Activated CD8-positive, alpha-beta T cell treated with anti-CD3 and anti-CD28 coated beads for 36 hours (primary cell): ENCODE results near the gene NOM1. TPM values are rescaled to one million over a fixed set of nuclear protein-coding genes. Genes with fewer than 3 reads are reported as not detected.

ENCODE experiments used
- ATAC-seq: fragments of 200-7000 bp; cut with Tn5 transposase; one replicate; pipeline ENCODE4 v1.10.0; 2021; ENCODE audit warnings: mild to moderate bottlenecking, moderate library complexity
- CTCF ChIA-PET: fragments of 350-600 bp; sonication (Branson Sonifier 250); formaldehyde crosslinking; loops from one replicate; lab custom pipeline; 2021; ENCODE audit warnings: antibody characterized with exemption; lab: Charles Lee
- POLR2A ChIA-PET: fragments of 350-600 bp; sonication (Branson Sonifier 250); formaldehyde crosslinking; loops from one replicate; lab custom pipeline; 2021; ENCODE audit warnings: antibody characterized with exemption; lab: Charles Lee
- DNase-seq: peaks from one replicate; pipeline ENCODE4 v3.0.0-alpha.2; 2020
- H3K27ac Mint-ChIP-seq: one replicate; pipeline ENCODE4 v1.8.0; 2021; ENCODE audit warnings: mild to moderate bottlenecking, mixed read lengths
- H3K27me3 Mint-ChIP-seq: one replicate; pipeline ENCODE4 v1.8.0; 2021; ENCODE audit warnings: mixed read lengths
- H3K36me3 Mint-ChIP-seq: one replicate; pipeline ENCODE4 v1.8.0; 2021; ENCODE audit warnings: low read depth, mixed read lengths
- H3K4me1 Mint-ChIP-seq: one replicate; pipeline ENCODE4 v1.8.0; 2021; ENCODE audit warnings: low read depth, mixed read lengths
- H3K4me3 Mint-ChIP-seq: one replicate; pipeline ENCODE4 v1.8.0; 2021; ENCODE audit warnings: mild to moderate bottlenecking, moderate library complexity, mixed read lengths
- H3K9me3 Mint-ChIP-seq: one replicate; pipeline ENCODE4 v1.8.0; 2021; ENCODE audit warnings: mixed read lengths
- CTCF ChIP-seq: fragments of 200-600 bp; IDR thresholded peaks from one replicate; pipeline ENCODE4 v1.8.0; 2022; ENCODE audit warnings: antibody characterized with exemption, mild to moderate bottlenecking
- intact Hi-C: fragments of 100-400 bp; cut with micrococcal nuclease; formaldehyde crosslinking; loops from one replicate; pipeline ENCODE4 v1.10.0; 2022
- total RNA-seq, 2 experiments: library from RNA; stranded (reverse); gene quantifications; one replicate each; pipeline ENCODE4 v1.2.3, GENCODE V29; 2021

The NOM1 gene
- total RNA-seq, 2 experiments from 2014 or later = 32.4 to 34.0 TPM

DNA sequence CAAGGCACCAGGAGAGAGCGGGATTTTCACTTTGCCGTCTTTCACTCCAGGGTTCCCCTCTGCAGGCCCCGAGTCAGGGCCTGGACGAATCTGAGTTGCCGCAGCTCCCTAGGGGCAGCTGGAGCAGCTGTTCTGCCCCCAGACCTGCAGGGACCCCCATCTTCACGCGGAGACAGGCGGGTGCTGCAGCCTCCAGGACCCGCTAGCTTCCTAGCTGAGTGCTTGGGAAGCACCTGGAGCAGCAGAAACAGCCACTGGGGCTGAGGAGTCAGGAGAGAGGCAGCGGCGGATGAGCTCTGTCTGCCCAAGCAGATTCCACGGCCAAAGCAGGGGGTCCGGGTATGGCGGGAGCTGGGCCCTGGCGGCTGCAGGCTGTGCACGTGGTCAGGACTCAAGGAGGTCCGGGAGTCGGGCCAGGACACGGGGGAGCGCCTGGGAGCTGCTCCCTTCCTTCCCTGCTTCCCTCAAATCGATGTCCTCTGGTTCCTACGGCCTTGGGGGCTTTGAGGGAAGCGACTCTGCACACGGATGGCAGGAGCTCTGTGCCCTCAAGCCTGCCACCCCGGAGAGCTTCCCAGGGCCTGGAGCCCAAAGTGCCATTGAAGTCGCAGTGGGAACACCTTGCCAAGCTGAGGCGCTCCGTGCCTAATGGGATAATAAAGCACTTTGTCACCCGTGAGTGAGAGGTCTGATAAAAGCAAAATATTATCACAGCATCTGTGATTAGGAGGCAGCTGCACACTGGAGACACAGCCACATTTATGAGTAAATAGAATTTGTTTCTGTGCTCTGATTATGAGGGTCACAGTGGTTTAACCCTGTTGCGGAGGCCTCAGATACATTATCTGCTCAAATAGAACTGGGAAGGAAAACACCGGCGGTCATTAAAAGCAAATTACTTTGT lies 43.8 kb downstream of the NOM1 start:
- no peak for TF ChIP-seq CTCF
- Mint-ChIP-seq H3K4me3 (no peak overlapping the region), H3K4me1 (no peaks in the 10 kb centered on the region), H3K36me3 (no peaks in the 10 kb centered on the region), H3K27me3 (peaks cover 38% of the 10 kb centered on the region), H3K27ac (no peak overlapping the region), H3K9me3 (no peaks in the 10 kb centered on the region)
- ATAC-seq (no peak), DNase-seq (no peak)
- intact Hi-C loops = no loop called here
- ChIA-PET CTCF (no interaction called here), POLR2A (no interaction called here)

- ATAC-seq (no peak), DNase-seq (no peak)
- Mint-ChIP-seq H3K4me1 (no peaks in the 10 kb centered on the region), H3K27me3 (peaks cover 44% of the 10 kb centered on the region), H3K9me3 (no peaks in the 10 kb centered on the region), H3K27ac (no peak overlapping the region), H3K36me3 (no peaks in the 10 kb centered on the region), H3K4me3 (no peak overlapping the region)
- intact Hi-C loops = no loop called here
- POLR2A ChIA-PET = no interaction called here
- CTCF ChIA-PET = no interaction called here
- TF ChIP-seq CTCF = no peak
These were observed 44.4 kb downstream of the NOM1 start for GRCh38 chr7:156993925-156994235.

DNA sequence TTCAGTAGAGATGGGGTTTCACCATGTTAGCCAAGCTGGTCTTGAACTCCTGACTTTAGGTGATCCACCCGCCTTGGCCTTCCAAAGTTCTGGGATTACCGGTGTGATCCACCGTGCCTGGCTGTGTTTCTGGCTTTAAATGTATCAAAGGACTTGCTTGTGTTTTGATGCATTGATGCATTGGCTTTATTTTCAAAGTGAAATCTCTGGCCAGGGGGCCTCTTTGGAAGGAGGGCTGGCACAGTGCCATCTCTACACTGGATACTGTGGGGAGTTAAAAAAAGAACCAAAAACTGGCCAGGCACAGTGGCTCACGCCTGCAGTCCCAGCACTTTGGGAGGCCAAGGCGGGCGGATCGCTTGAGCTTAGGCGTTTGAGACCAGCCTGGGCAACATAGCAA lies 44.9 kb downstream of the NOM1 start:
- no peak for ATAC-seq
- ChIA-PET CTCF (no interaction called here), POLR2A (no interaction called here)
- peaks cover 48% of the 10 kb centered on the region for H3K27me3 Mint-ChIP-seq
- no peak for TF ChIP-seq CTCF
- H3K27ac Mint-ChIP-seq = no peak overlapping the region
- intact Hi-C loops = no loop called here
- no peaks in the 10 kb centered on the region for H3K36me3 Mint-ChIP-seq
- no peaks in the 10 kb centered on the region for H3K4me1 Mint-ChIP-seq
- no peak overlapping the region for H3K4me3 Mint-ChIP-seq
- H3K9me3 Mint-ChIP-seq = no peaks in the 10 kb centered on the region
- no peak for DNase-seq

GRCh38 chr7:156998988-156999957 lies 49.8 kb downstream of the NOM1 start:
- Mint-ChIP-seq H3K4me3 (no peak overlapping the region), H3K4me1 (peaks cover 12% of the 10 kb centered on the region), H3K27me3 (peaks cover 61% of the 10 kb centered on the region), H3K9me3 (no peaks in the 10 kb centered on the region), H3K36me3 (no peaks in the 10 kb centered on the region), H3K27ac (no peak overlapping the region)
- POLR2A ChIA-PET = no interaction called here
- CTCF ChIA-PET = no interaction called here
- intact Hi-C loops = no loop called here
- ATAC-seq (peak; percentile 19), DNase-seq (no peak)
- no peak for TF ChIP-seq CTCF
